Left ventricle myocardium inferior (tissue), 1 donor: ENCODE data around the gene HSP90AA1. TPM values are rescaled to one million over a fixed set of nuclear protein-coding genes. Genes with fewer than 3 reads are reported as not detected.
"Not testable (repeated sequence)": the region's sequence is repeated elsewhere in the genome, so short reads cannot be mapped to it uniquely, and the experiment has no call there.

Experiments
- DNase-seq: peaks from one replicate; pipeline ENCODE4 v3.0.0-alpha.2; 2020
- H3K27ac ChIP-seq: fragments of 200-600 bp; replicated peaks from 2 replicates; pipeline ENCODE4 v1.8.0; 2021
- H3K27me3 ChIP-seq: fragments of 200-600 bp; 2 replicates; pipeline ENCODE4 v1.8.0; 2021; ENCODE audit warnings: low read depth
- H3K36me3 ChIP-seq: fragments of 200-600 bp; 2 replicates; pipeline ENCODE4 v1.8.0; 2021
- H3K4me1 ChIP-seq: fragments of 200-600 bp; 2 replicates; pipeline ENCODE4 v1.8.0; 2021
- H3K4me3 ChIP-seq: fragments of 200-600 bp; 2 replicates; pipeline ENCODE4 v1.8.0; 2021; ENCODE audit warnings: mild to moderate bottlenecking, moderate library complexity
- H3K9me3 ChIP-seq: fragments of 200-600 bp; replicated peaks from 2 replicates; pipeline ENCODE4 v1.8.0; 2021
- CTCF ChIP-seq: fragments of 200-600 bp; IDR thresholded peaks from 2 replicates; pipeline ENCODE4 v1.8.0; 2021; ENCODE audit warnings: antibody characterized with exemption, mild to moderate bottlenecking, borderline replicate concordance
- intact Hi-C: fragments of 100-400 bp; cut with micrococcal nuclease; formaldehyde crosslinking; loops from one replicate; pipeline ENCODE4 v1.11.0; 2022
- total RNA-seq: library from RNA; stranded (reverse); fragmentation: NEBNext Ultra II Directional; extraction: Animal tissue kit (Norgen Biotek cat#: 25700); gene quantifications from one replicate; pipeline ENCODE4 v1.2.1, GENCODE V29; 2021
- donor health status: DM: no; HTN: yes; CAD: no; lungs with severe emphysema.

The HSP90AA1 gene
- total RNA-seq, 1 donor from 2014 or later: 423 TPM

DNA sequence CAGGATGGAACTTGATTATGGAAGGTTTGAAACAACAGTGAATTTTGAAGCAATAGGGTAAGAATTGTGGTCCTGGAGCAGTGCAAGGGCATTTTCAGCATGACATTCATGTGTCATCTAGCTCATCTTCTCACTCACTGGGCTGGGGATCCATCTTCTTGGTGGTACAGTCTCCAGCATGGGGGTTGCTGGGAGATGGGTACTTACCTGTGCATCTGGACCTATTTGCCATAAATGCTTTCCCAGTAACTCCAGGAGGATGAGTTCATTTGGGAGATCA is 7.2 kb downstream of the HSP90AA1 start:
- DNase-seq: no peak
- Histone ChIP-seq H3K4me3 (no peak overlapping the region), H3K9me3 (no peaks in the 10 kb centered on the region), H3K36me3 (peaks cover 70% of the 10 kb centered on the region), H3K27ac (no peak overlapping the region), H3K4me1 (peaks cover 32% of the 10 kb centered on the region), H3K27me3 (no peaks in the 10 kb centered on the region)
- intact Hi-C loops: no loop called here
- no peak for TF ChIP-seq CTCF

DNA sequence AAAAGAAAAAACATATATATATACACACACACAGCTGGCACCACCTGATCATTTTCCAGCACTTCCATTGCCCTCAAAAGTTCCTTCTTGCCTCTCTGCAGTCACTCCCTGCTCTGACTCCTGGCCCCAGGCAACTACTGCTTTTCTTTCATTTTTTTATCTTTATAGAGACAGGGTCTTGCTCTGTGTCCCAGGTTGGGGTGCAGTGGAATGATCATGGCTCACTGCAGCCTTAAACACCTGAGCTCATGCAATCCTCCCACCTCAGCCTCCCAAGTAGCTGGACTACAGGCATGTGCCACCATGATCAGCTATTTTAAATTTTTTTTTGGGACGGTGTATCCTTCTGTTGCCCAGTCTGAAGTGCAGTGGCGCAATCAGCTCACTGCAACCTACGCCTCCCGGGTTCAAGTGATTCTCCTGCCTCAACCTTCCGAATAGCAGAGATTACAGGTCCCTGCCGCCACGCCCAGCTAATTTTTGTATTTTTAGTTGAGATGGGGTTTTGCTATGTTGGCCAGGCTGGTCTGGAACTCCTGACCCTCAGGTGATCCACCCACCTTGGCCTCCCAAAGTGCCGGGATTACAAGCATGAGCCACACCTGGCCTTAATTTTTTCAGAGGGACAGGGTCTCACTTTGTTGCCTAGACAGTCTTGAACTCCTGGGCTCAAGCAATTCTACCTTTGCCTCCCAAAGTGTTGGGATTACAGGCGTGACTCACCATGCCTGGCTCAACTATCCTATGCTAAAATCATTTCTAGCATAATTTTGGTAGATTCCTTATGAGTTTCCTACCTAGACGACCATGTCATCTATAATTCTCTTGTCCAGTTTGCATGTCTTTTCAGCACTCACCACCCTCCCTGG is 7.8 kb downstream of the HSP90AA1 start:
- TF ChIP-seq CTCF: no peak
- H3K4me1 ChIP-seq: peaks cover 26% of the 10 kb centered on the region

DNA sequence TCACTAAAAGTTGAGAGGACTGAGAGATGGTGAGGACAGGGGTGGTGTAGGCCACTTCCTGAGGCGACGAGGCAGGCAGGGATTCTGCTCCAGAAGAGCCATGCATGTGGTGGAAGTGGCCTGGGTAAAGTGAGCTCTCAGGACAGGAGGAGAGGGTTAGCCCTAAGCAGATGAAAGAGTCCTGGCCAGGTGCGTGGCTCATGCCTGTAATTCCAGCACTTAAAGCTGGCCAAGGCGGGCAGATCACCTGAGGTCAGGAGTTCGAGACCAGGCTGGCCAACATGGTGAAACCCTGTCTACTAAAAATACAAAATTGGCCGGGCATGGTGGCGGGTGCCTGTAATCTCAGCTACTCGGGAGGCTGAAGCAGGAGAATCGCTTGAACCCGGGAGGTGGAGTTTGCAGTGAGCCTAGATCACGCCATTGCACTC is 8.5 kb downstream of the HSP90AA1 start:
- DNase-seq, H3K27me3 ChIP-seq, H3K9me3 ChIP-seq, intact Hi-C loops, H3K4me3 ChIP-seq, H3K27ac ChIP-seq: not testable (repeated sequence)
- H3K36me3 ChIP-seq: peaks cover 57% of the 10 kb centered on the region
- peaks cover 19% of the 10 kb centered on the region for H3K4me1 ChIP-seq

More for the DNA sequence above, 7.8 kb downstream of the HSP90AA1 start:
- intact Hi-C loops: no loop called here
- Histone ChIP-seq H3K9me3 (no peaks in the 10 kb centered on the region), H3K27ac (no peak overlapping the region), H3K36me3 (peaks cover 64% of the 10 kb centered on the region), H3K27me3 (no peaks in the 10 kb centered on the region), H3K4me3 (no peak overlapping the region)
- no peak for DNase-seq

- peaks cover 9% of the 10 kb centered on the region for H3K4me1 ChIP-seq
- TF ChIP-seq CTCF: no peak
- H3K27me3 ChIP-seq: no peaks in the 10 kb centered on the region
- H3K27ac ChIP-seq: no peak overlapping the region
- intact Hi-C loops: no loop called here
- no peak for DNase-seq
- H3K4me3 ChIP-seq: no peak overlapping the region
- H3K9me3 ChIP-seq: no peaks in the 10 kb centered on the region
- H3K36me3 ChIP-seq: peaks cover 47% of the 10 kb centered on the region
Observed at GRCh38 chr14:102077382-102077709, 9.5 kb downstream of the HSP90AA1 start.

DNA sequence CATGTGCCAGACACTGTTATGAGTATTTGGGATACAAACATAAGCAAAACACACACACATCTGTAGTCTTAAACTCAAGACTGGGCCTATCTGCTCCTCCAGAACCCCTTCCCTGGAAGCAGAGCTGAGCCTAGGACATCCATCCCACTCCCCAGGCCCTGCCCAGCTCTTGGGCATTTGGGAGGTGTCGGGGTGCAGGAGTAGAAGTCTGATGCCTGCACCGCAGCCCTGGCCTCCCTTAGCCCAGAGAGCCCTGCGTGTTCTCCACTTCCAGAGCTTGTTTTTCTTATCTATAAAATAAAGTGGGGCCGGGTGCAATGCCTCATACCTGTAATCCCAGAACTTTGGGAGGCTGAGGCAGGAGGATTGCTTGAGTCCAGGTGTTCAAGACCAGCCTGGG is 11.7 kb downstream of the HSP90AA1 start:
- H3K4me3 ChIP-seq: no peak overlapping the region
- peaks cover 25% of the 10 kb centered on the region for H3K36me3 ChIP-seq
- no peak overlapping the region for H3K27ac ChIP-seq
- TF ChIP-seq CTCF: no peak
- H3K27me3 ChIP-seq: no peaks in the 10 kb centered on the region
- H3K9me3 ChIP-seq: no peaks in the 10 kb centered on the region
- intact Hi-C loops: no loop called here
- no peaks in the 10 kb centered on the region for H3K4me1 ChIP-seq
- no peak for DNase-seq

- intact Hi-C loops: no loop called here
- Histone ChIP-seq H3K27ac (no peak overlapping the region), H3K9me3 (no peaks in the 10 kb centered on the region), H3K4me3 (no peak overlapping the region), H3K27me3 (no peaks in the 10 kb centered on the region), H3K4me1 (no peaks in the 10 kb centered on the region), H3K36me3 (peaks cover 19% of the 10 kb centered on the region)
- no peak for DNase-seq
- TF ChIP-seq CTCF: no peak
Observed at GRCh38 chr14:102074415-102074964, 12.4 kb downstream of the HSP90AA1 start.
